ENCODE data around the gene PVR.
A peak's percentile ranks its signal among the peaks of the same experiment; 100 is the strongest.
"Not testable (repeated sequence)": the region's sequence is repeated elsewhere in the genome, so short reads cannot be mapped to it uniquely, and the experiment has no call there.

PVR gene

GRCh38 chr19:44645407-44646048 is 1.8 kb downstream of the PVR start:
- DNase-seq (ENCODE audit: low read depth in 2 of 2) = no peak

GRCh38 chr19:44646049-44646416 is 2.3 kb downstream of the PVR start:
- DNase-seq (ENCODE audit: low read depth in 2 of 2) = no peak

GRCh38 chr19:44647144-44647543 is 3.4 kb downstream of the PVR start:
- DNase-seq (ENCODE audit: low read depth in 2 of 2) = no peak

GRCh38 chr19:44648631-44649251 is 5.0 kb downstream of the PVR start:
- no peak for DNase-seq (ENCODE audit: low read depth in 2 of 2)

GRCh38 chr19:44649578-44650145 is 6.0 kb downstream of the PVR start:
- DNase-seq (ENCODE audit: low read depth in 2 of 2) = no peak

- no peak for DNase-seq (ENCODE audit: low read depth in 2 of 2)
Measured at GRCh38 chr19:44653343-44653742, 9.6 kb downstream of the PVR start.

GRCh38 chr19:44653977-44654774 is 10.5 kb downstream of the PVR start:
- DNase-seq (ENCODE audit: low read depth in 2 of 2) = peak; percentile 24 to 35

GRCh38 chr19:44657211-44657921 is 13.7 kb downstream of the PVR start:
- DNase-seq (ENCODE audit: low read depth in 2 of 2) = peak; percentile 34 to 37

- no peak for DNase-seq (ENCODE audit: low read depth in 2 of 2)
Measured at GRCh38 chr19:44658069-44658733, 14.5 kb downstream of the PVR start.

GRCh38 chr19:44660081-44660480 is 16.4 kb downstream of the PVR start:
- DNase-seq (ENCODE audit: low read depth in 2 of 2) = no peak

GRCh38 chr19:44661205-44661604 is 17.5 kb downstream of the PVR start:
- no peak for DNase-seq (ENCODE audit: low read depth in 2 of 2)

GRCh38 chr19:44661904-44662303 is 18.2 kb downstream of the PVR start:
- DNase-seq (ENCODE audit: low read depth in 2 of 2) = no peak

GRCh38 chr19:44662691-44663385 is 19.1 kb downstream of the PVR start:
- no peak for DNase-seq (ENCODE audit: low read depth in 2 of 2)

GRCh38 chr19:44663996-44664395 is 20.3 kb downstream of the PVR start:
- no peak for DNase-seq (ENCODE audit: low read depth in 2 of 2)

GRCh38 chr19:44664976-44665375 is 21.3 kb downstream of the PVR start:
- DNase-seq (ENCODE audit: low read depth in 2 of 2) = no peak

- no peak for DNase-seq (ENCODE audit: low read depth in 2 of 2)
Measured at GRCh38 chr19:44666852-44667556, 23.3 kb downstream of the PVR start.

GRCh38 chr19:44668985-44669764 is 25.5 kb downstream of the PVR start:
- DNase-seq (ENCODE audit: low read depth in 2 of 2) = no peak

GRCh38 chr19:44670027-44670426 is 26.3 kb downstream of the PVR start:
- DNase-seq (ENCODE audit: low read depth in 2 of 2) = not testable (repeated sequence)

GRCh38 chr19:44671400-44671799 is 27.7 kb downstream of the PVR start, which contains the start of gene CEACAM19:
TSS of gene CEACAM19 (plus strand) at chr19:44671482. CDS start at chr19:44671932, 450 bp downstream.
- no peak for DNase-seq (ENCODE audit: low read depth in 2 of 2)
